Suprapubic skin (tissue), 4 donors: ENCODE data around the gene PML.

Experiments used
- CTCF ChIP-seq, 2 donors: fragments of 200-600 bp in 1 of 2; fragments of 450-650 bp in 1 of 2; sonication (generic) in 1 of 2; IDR thresholded peaks; one replicate each; pipeline ENCODE4 v1.5.1; 2016 to 2019; ENCODE audit warnings: antibody characterized with exemption in 2 of 2, mild to moderate bottlenecking in 1 of 2, moderate library complexity in 1 of 2
- POLR2A ChIP-seq, 2 donors: fragments of 450-650 bp; IDR thresholded peaks; one replicate each; pipeline ENCODE4 v1.6.1; 2017; ENCODE audit warnings: antibody characterized with exemption in 2 of 2, mild to moderate bottlenecking in 2 of 2, moderate library complexity in 2 of 2
- POLR2AphosphoS5 ChIP-seq, 3 donors: sonication (generic); formaldehyde crosslinking; IDR thresholded peaks; one replicate each; pipeline ENCODE4 v1.6.1; 2017; ENCODE audit warnings: antibody characterized with exemption in 3 of 3

GRCh38 chr15:74041777-74042435 lies 47.4 kb downstream of the PML start:
- TF ChIP-seq CTCF (IDR thresholded peaks at IDR 0.05) (no peak), POLR2A (IDR thresholded peaks at IDR 0.05) (no peak), POLR2AphosphoS5 (IDR thresholded peaks at IDR 0.05) (no peak)
